ENCODE results near the gene C16orf89.
"Not testable (repeated sequence)": the region's sequence is repeated elsewhere in the genome, so short reads cannot be mapped to it uniquely, and the experiment has no call there.

Gene C16orf89

GRCh38 chr16:5066511-5066910, 755 bp upstream of the C16orf89 start:
- intact Hi-C loops (cut with DNase I), result no loop called here
- peak in 1 of 42 donors; percentile 0 for DNase-seq

GRCh38 chr16:5065326-5065725, 430 bp downstream of the C16orf89 start:
- DNase-seq, result peak in 1 of 42 donors; percentile 0
- intact Hi-C loops (cut with DNase I), result no loop called here

- peak in 1 of 42 donors; percentile 1 for DNase-seq
- intact Hi-C loops (cut with DNase I), result no loop called here
Observed at GRCh38 chr16:5064915-5065314, 841 bp downstream of the C16orf89 start.

GRCh38 chr16:5062790-5063765, 2.7 kb downstream of the C16orf89 start:
- intact Hi-C loops (cut with DNase I), result no loop called here
- DNase-seq, result peak in 2 of 42 donors; percentile 1 to 4

GRCh38 chr16:5062051-5062450, 3.7 kb downstream of the C16orf89 start:
- DNase-seq, result peak in 2 of 42 donors; percentile 0 to 3
- intact Hi-C loops (cut with DNase I), result no loop called here

- intact Hi-C loops (cut with DNase I), result no loop called here
- DNase-seq, result peak in 2 of 42 donors; percentile 1 to 7
Observed at GRCh38 chr16:5060073-5060641, 5.6 kb downstream of the C16orf89 start.

- DNase-seq, result peak in 1 of 42 donors; percentile 1
- intact Hi-C loops (cut with DNase I), result no loop called here
Observed at GRCh38 chr16:5059386-5060072, 6.2 kb downstream of the C16orf89 start.

GRCh38 chr16:5058476-5058875, 7.3 kb downstream of the C16orf89 start:
- peak in 3 of 42 donors; percentile 3 to 27 (median 10) for DNase-seq
- intact Hi-C loops (cut with DNase I), result no loop called here

GRCh38 chr16:5056352-5056751, 9.4 kb downstream of the C16orf89 start:
- intact Hi-C loops (cut with DNase I), result no loop called here
- DNase-seq, result peak in 5 of 42 donors; percentile 3 to 43 (median 30)

- DNase-seq, result peak in 1 of 42 donors; percentile 1
- intact Hi-C loops (cut with DNase I), result no loop called here
Observed at GRCh38 chr16:5054876-5055865, 10.6 kb downstream of the C16orf89 start.

GRCh38 chr16:5046914-5047313, 18.8 kb downstream of the C16orf89 start:
- no peak for DNase-seq
- intact Hi-C loops (cut with DNase I), result no loop called here

- peak in 2 of 42 donors; percentile 0 to 23 for DNase-seq
Observed at GRCh38 chr16:5045499-5046115, 20.1 kb downstream of the C16orf89 start.

GRCh38 chr16:5044581-5044980, 21.2 kb downstream of the C16orf89 start:
- intact Hi-C loops (cut with DNase I); DNase-seq: not testable (repeated sequence)

More at GRCh38 chr16:5045499-5046115, 20.1 kb downstream of the C16orf89 start:
- intact Hi-C loops (cut with DNase I), result no loop called here

GRCh38 chr16:5044011-5044540, 21.7 kb downstream of the C16orf89 start:
- DNase-seq, result peak in 3 of 42 donors; percentile 0 to 16 (median 1)
- intact Hi-C loops (cut with DNase I), result no loop called here

GRCh38 chr16:5042574-5043171, 23.1 kb downstream of the C16orf89 start:
- intact Hi-C loops (cut with DNase I), result no loop called here
- peak in 15 of 42 donors; percentile 39 to 72 (median 60) for DNase-seq

- peak in 6 of 42 donors; percentile 4 to 22 (median 14) for DNase-seq
- intact Hi-C loops (cut with DNase I), result no loop called here
Observed at GRCh38 chr16:5041600-5042133, 24.1 kb downstream of the C16orf89 start.

GRCh38 chr16:5040451-5040850, 25.3 kb downstream of the C16orf89 start:
- peak in 3 of 42 donors; percentile 2 to 23 (median 16) for DNase-seq
- intact Hi-C loops (cut with DNase I), result no loop called here

All from head of caudate nucleus (tissue), 42 donors.